ENCODE results near the gene FAM168B. TPM values are rescaled to one million over a fixed set of nuclear protein-coding genes. Genes with fewer than 3 reads are reported as not detected.

Gene FAM168B
- total and polyA plus RNA-seq, 2 donors = 24.2 to 31.4 TPM

GRCh38 chr2:131105950-131106801 lies 12.9 kb upstream of the FAM168B start:
- H3K27me3 ChIP-seq (ENCODE audit: control insufficient read depth in 2 of 2, insufficient read depth in 1 of 2, low read length in 1 of 2) = no peaks in the 10 kb centered on the region
- WGBS = 7% methylated on average over 19 of the region's 19 CpGs
- peaks cover 4 to 5% of the 10 kb centered on the region in 2 donors for H3K36me3 ChIP-seq (ENCODE audit: control insufficient read depth in 2 of 2, insufficient read depth in 2 of 2, low read length in 1 of 2)
- DNase-seq (ENCODE audit: low read depth in 6 of 9, low spot score in 9 of 9) = peak in 1 of 9 donors; percentile 48
- H3K27ac ChIP-seq (ENCODE audit: low read depth in 1 of 2, low read length in 1 of 2) = peak overlapping the region; percentile 87 to 91
- peaks cover 16 to 22% of the 10 kb centered on the region in 2 donors for H3K4me1 ChIP-seq (ENCODE audit: control insufficient read depth in 2 of 2, insufficient read depth in 2 of 2, low read length in 2 of 2)
- no peaks in the 10 kb centered on the region for H3K9me3 ChIP-seq (ENCODE audit: control insufficient read depth in 2 of 2, insufficient read depth in 1 of 2, low read length in 1 of 2)
- peak overlapping the region; percentile 86 to 99 for H3K4me3 ChIP-seq (ENCODE audit: low read length in 2 of 2)

GRCh38 chr2:131105156-131105949 lies 12.1 kb upstream of the FAM168B start, which contains the start of gene PLEKHB2:
TSS of gene PLEKHB2 (plus strand) at chr2:131105336. CDS start at chr2:131120942, 15,606 bp downstream.
- peaks cover 16 to 22% of the 10 kb centered on the region in 2 donors for H3K4me1 ChIP-seq (ENCODE audit: control insufficient read depth in 2 of 2, insufficient read depth in 2 of 2, low read length in 2 of 2)
- peak within 1 kb of the TSS; percentile 86 to 99 for H3K4me3 ChIP-seq (ENCODE audit: low read length in 2 of 2)
- H3K9me3 ChIP-seq (ENCODE audit: control insufficient read depth in 2 of 2, insufficient read depth in 1 of 2, low read length in 1 of 2) = no peaks in the 10 kb centered on the region
- WGBS = under 1% methylated on average over 66 of the region's 66 CpGs
- peak within 1 kb of the TSS; percentile 87 to 91 for H3K27ac ChIP-seq (ENCODE audit: low read depth in 1 of 2, low read length in 1 of 2)
- H3K36me3 ChIP-seq (ENCODE audit: control insufficient read depth in 2 of 2, insufficient read depth in 2 of 2, low read length in 1 of 2) = peaks cover 2 to 3% of the 10 kb centered on the region in 2 donors
- DNase-seq (ENCODE audit: low read depth in 6 of 9, low spot score in 9 of 9) = peak; percentile 73 to 95 (median 88)
- H3K27me3 ChIP-seq (ENCODE audit: control insufficient read depth in 2 of 2, insufficient read depth in 1 of 2, low read length in 1 of 2) = no peaks in the 10 kb centered on the region

GRCh38 chr2:131104487-131105155 lies 11.4 kb upstream of the FAM168B start:
- Histone ChIP-seq H3K4me3 (ENCODE audit: low read length in 2 of 2) (peak overlapping the region; percentile 86 to 99), H3K36me3 (ENCODE audit: control insufficient read depth in 2 of 2, insufficient read depth in 2 of 2, low read length in 1 of 2) (no peaks in the 10 kb centered on the region), H3K27me3 (ENCODE audit: control insufficient read depth in 2 of 2, insufficient read depth in 1 of 2, low read length in 1 of 2) (no peaks in the 10 kb centered on the region), H3K9me3 (ENCODE audit: control insufficient read depth in 2 of 2, insufficient read depth in 1 of 2, low read length in 1 of 2) (no peaks in the 10 kb centered on the region), H3K4me1 (ENCODE audit: control insufficient read depth in 2 of 2, insufficient read depth in 2 of 2, low read length in 2 of 2) (peaks cover 16 to 22% of the 10 kb centered on the region in 2 donors), H3K27ac (ENCODE audit: low read depth in 1 of 2, low read length in 1 of 2) (peak overlapping the region; percentile 87 to 91)
- WGBS = 2% methylated on average over 20 of the region's 20 CpGs
- DNase-seq (ENCODE audit: low read depth in 6 of 9, low spot score in 9 of 9) = peak in 2 of 9 donors; percentile 21 to 58

GRCh38 chr2:131103165-131103564 lies 9.9 kb upstream of the FAM168B start:
- Histone ChIP-seq H3K36me3 (ENCODE audit: control insufficient read depth in 2 of 2, insufficient read depth in 2 of 2, low read length in 1 of 2) (no peaks in the 10 kb centered on the region), H3K9me3 (ENCODE audit: control insufficient read depth in 2 of 2, insufficient read depth in 1 of 2, low read length in 1 of 2) (no peaks in the 10 kb centered on the region), H3K27ac (ENCODE audit: low read depth in 1 of 2, low read length in 1 of 2) (no peak overlapping the region), H3K4me3 (ENCODE audit: low read length in 2 of 2) (no peak overlapping the region), H3K27me3 (ENCODE audit: control insufficient read depth in 2 of 2, insufficient read depth in 1 of 2, low read length in 1 of 2) (no peaks in the 10 kb centered on the region), H3K4me1 (ENCODE audit: control insufficient read depth in 2 of 2, insufficient read depth in 2 of 2, low read length in 2 of 2) (peaks cover 16 to 22% of the 10 kb centered on the region in 2 donors)
- WGBS = 95% methylated on average over 2 of the region's 2 CpGs
- DNase-seq (ENCODE audit: low read depth in 6 of 9, low spot score in 9 of 9) = no peak

GRCh38 chr2:131094463-131095281 lies 1.4 kb upstream of the FAM168B start:
- Histone ChIP-seq H3K9me3 (ENCODE audit: control insufficient read depth in 2 of 2, insufficient read depth in 1 of 2, low read length in 1 of 2) (no peaks in the 10 kb centered on the region), H3K4me3 (ENCODE audit: low read length in 2 of 2) (no peak overlapping the region), H3K27ac (ENCODE audit: low read depth in 1 of 2, low read length in 1 of 2) (no peak overlapping the region), H3K36me3 (ENCODE audit: control insufficient read depth in 2 of 2, insufficient read depth in 2 of 2, low read length in 1 of 2) (peaks cover 0 to 2% of the 10 kb centered on the region in 2 donors), H3K4me1 (ENCODE audit: control insufficient read depth in 2 of 2, insufficient read depth in 2 of 2, low read length in 2 of 2) (peaks cover 5 to 10% of the 10 kb centered on the region in 2 donors), H3K27me3 (ENCODE audit: control insufficient read depth in 2 of 2, insufficient read depth in 1 of 2, low read length in 1 of 2) (no peaks in the 10 kb centered on the region)
- WGBS = 93% methylated on average over 22 of the region's 22 CpGs
- DNase-seq (ENCODE audit: low read depth in 6 of 9, low spot score in 9 of 9) = no peak

GRCh38 chr2:131093696-131094462 lies 619 bp upstream of the FAM168B start:
- 13% methylated on average over 37 of the region's 37 CpGs for WGBS
- Histone ChIP-seq H3K27ac (ENCODE audit: low read depth in 1 of 2, low read length in 1 of 2) (peak overlapping the region; percentile 93 to 94), H3K4me1 (ENCODE audit: control insufficient read depth in 2 of 2, insufficient read depth in 2 of 2, low read length in 2 of 2) (peaks cover 5 to 10% of the 10 kb centered on the region in 2 donors), H3K36me3 (ENCODE audit: control insufficient read depth in 2 of 2, insufficient read depth in 2 of 2, low read length in 1 of 2) (peaks cover 2 to 6% of the 10 kb centered on the region in 2 donors), H3K4me3 (ENCODE audit: low read length in 2 of 2) (peak overlapping the region; percentile 94), H3K9me3 (ENCODE audit: control insufficient read depth in 2 of 2, insufficient read depth in 1 of 2, low read length in 1 of 2) (no peaks in the 10 kb centered on the region), H3K27me3 (ENCODE audit: control insufficient read depth in 2 of 2, insufficient read depth in 1 of 2, low read length in 1 of 2) (no peaks in the 10 kb centered on the region)
- no peak for DNase-seq (ENCODE audit: low read depth in 6 of 9, low spot score in 9 of 9)

- Histone ChIP-seq H3K9me3 (ENCODE audit: control insufficient read depth in 2 of 2, insufficient read depth in 1 of 2, low read length in 1 of 2) (no peaks in the 10 kb centered on the region), H3K4me3 (ENCODE audit: low read length in 2 of 2) (peak overlapping the region; percentile 52 to 94), H3K27me3 (ENCODE audit: control insufficient read depth in 2 of 2, insufficient read depth in 1 of 2, low read length in 1 of 2) (no peaks in the 10 kb centered on the region), H3K4me1 (ENCODE audit: control insufficient read depth in 2 of 2, insufficient read depth in 2 of 2, low read length in 2 of 2) (peaks cover 5 to 10% of the 10 kb centered on the region in 2 donors), H3K27ac (ENCODE audit: low read depth in 1 of 2, low read length in 1 of 2) (peak overlapping the region; percentile 15 to 95), H3K36me3 (ENCODE audit: control insufficient read depth in 2 of 2, insufficient read depth in 2 of 2, low read length in 1 of 2) (peaks cover 8 to 19% of the 10 kb centered on the region in 2 donors)
- WGBS = 3% methylated on average over 26 of the region's 26 CpGs
- peak in 2 of 9 donors; percentile 13 to 46 for DNase-seq (ENCODE audit: low read depth in 6 of 9, low spot score in 9 of 9)
Measured at GRCh38 chr2:131092458-131093005, 728 bp downstream of the FAM168B start.

Measured in thymus (tissue), 11 donors.